NCI-H128 (cell line): ENCODE results near the gene TEX19.
"Not testable (repeated sequence)": the region's sequence is repeated elsewhere in the genome, so short reads cannot be mapped to it uniquely, and the experiment has no call there.

ENCODE experiments used
- DNase-seq: peaks from one replicate; lab custom pipeline; 2025; ENCODE audit not compliant: unreplicated experiment; lab: John Stamatoyannopoulos, UW

TEX19 gene

GRCh38 chr17:82374626-82375331, 15.7 kb downstream of the TEX19 start:
- no peak for DNase-seq

- no peak for DNase-seq
Measured at GRCh38 chr17:82375359-82376041, 16.5 kb downstream of the TEX19 start.

GRCh38 chr17:82376042-82376730, 17.1 kb downstream of the TEX19 start:
- DNase-seq = no peak

- not testable (repeated sequence) for DNase-seq
Measured at GRCh38 chr17:82377294-82377693, 18.2 kb downstream of the TEX19 start.

GRCh38 chr17:82377924-82378740, 19.1 kb downstream of the TEX19 start:
- no peak for DNase-seq

- DNase-seq = no peak
Measured at GRCh38 chr17:82378741-82379021, 19.6 kb downstream of the TEX19 start.

GRCh38 chr17:82380860-82381702, 22.0 kb downstream of the TEX19 start:
- no peak for DNase-seq

GRCh38 chr17:82381703-82382009, 22.6 kb downstream of the TEX19 start:
- not testable (repeated sequence) for DNase-seq

- not testable (repeated sequence) for DNase-seq
Measured at GRCh38 chr17:82382220-82382932, 23.3 kb downstream of the TEX19 start.

- DNase-seq = no peak
Measured at GRCh38 chr17:82382933-82383255, 23.8 kb downstream of the TEX19 start.

GRCh38 chr17:82383411-82383810, 24.4 kb downstream of the TEX19 start:
- no peak for DNase-seq

- no peak for DNase-seq
Measured at GRCh38 chr17:82384051-82384729, 25.1 kb downstream of the TEX19 start.

- DNase-seq = no peak
Measured at GRCh38 chr17:82384730-82385481, 25.9 kb downstream of the TEX19 start.

GRCh38 chr17:82385559-82386254, 26.7 kb downstream of the TEX19 start:
- DNase-seq = no peak

GRCh38 chr17:82386255-82386831, 27.3 kb downstream of the TEX19 start:
- no peak for DNase-seq

- no peak for DNase-seq
Measured at GRCh38 chr17:82386881-82387704, 28.0 kb downstream of the TEX19 start.

- DNase-seq = no peak
Measured at GRCh38 chr17:82387705-82388106, 28.7 kb downstream of the TEX19 start.
